ENCODE data around the gene MCL1.

Gene MCL1

DNA sequence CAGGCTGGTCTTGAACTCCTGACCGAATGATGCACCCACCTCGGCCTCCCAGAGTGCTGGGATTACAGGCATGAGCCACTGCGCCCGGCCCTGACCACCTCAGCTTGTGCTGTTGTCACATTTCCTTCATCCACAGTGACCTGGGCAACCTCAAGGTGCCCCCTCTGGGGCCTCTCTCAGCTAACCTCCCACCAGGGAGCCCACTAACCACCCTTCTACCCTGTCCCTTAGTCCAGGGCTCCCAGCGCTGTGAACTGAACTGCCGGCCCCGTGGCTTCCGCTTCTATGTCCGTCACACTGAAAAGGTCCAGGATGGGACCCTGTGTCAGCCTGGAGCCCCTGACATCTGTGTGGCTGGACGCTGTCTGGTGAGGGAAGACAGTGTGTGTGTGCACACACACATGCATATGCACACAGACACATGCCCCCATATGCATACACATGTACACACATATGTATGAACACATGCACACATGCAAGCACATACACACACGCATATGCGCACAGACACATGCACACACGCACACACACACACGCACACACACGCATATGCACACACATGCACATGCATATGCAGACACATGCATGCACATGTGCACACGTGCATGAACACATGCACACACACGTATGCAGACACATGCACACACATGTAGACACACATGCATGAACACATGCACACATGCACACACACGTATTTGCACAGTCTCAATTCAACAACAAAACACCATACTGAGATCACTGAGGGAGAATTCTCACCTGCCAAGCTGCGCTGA is 24.0 kb downstream of the MCL1 start:
- no peak for DNase-seq

DNA sequence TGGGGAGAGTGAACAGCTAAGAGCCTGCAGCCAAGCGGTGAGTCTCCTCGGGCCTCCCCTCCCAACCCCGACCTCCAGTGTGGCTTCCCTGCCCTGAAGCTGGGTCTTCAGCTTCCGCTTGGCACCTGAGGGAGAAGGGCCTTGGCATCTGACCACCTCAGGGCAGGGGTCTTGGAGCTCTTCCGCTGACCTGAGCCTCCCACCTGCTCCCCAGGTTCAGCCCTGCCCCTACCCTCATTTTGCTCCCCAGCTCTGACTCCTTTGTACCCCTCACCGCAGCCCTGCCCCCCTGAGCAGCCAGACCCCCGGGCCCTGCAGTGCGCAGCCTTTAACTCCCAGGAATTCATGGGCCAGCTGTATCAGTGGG is 25.3 kb downstream of the MCL1 start:
- DNase-seq, result no peak

DNA sequence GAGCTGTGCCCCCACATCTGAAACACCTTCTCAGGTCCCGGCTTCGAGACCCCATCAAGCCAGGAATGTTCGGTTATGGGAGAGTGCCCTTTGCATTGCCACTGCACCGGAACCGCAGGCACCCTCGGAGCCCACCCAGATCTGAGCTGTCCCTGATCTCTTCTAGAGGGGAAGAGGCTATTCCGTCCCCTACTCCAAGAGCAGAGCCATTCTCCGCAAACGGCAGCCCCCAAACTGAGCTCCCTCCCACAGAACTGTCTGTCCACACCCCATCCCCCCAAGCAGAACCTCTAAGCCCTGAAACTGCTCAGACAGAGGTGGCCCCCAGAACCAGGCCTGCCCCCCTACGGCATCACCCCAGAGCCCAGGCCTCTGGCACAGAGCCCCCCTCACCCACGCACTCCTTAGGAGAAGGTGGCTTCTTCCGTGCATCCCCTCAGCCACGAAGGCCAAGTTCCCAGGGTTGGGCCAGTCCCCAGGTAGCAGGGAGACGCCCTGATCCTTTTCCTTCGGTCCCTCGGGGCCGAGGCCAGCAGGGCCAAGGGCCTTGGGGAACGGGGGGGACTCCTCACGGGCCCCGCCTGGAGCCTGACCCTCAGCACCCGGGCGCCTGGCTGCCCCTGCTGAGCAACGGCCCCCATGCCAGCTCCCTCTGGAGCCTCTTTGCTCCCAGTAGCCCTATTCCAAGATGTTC is 25.9 kb downstream of the MCL1 start:
- no peak for DNase-seq

DNA sequence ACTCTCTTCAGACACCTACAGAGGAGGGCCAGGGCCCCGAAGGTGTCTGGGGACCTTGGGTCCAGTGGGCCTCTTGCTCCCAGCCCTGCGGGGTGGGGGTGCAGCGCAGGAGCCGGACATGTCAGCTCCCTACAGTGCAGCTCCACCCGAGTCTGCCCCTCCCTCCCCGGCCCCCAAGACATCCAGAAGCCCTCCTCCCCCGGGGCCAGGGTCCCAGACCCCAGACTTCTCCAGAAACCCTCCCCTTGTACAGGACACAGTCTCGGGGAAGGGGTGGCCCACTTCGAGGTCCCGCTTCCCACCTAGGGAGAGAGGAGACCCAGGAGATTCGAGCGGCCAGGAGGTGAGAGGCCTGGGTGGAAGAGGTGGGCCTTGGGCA is 26.5 kb downstream of the MCL1 start:
- no peak for DNase-seq

DNA sequence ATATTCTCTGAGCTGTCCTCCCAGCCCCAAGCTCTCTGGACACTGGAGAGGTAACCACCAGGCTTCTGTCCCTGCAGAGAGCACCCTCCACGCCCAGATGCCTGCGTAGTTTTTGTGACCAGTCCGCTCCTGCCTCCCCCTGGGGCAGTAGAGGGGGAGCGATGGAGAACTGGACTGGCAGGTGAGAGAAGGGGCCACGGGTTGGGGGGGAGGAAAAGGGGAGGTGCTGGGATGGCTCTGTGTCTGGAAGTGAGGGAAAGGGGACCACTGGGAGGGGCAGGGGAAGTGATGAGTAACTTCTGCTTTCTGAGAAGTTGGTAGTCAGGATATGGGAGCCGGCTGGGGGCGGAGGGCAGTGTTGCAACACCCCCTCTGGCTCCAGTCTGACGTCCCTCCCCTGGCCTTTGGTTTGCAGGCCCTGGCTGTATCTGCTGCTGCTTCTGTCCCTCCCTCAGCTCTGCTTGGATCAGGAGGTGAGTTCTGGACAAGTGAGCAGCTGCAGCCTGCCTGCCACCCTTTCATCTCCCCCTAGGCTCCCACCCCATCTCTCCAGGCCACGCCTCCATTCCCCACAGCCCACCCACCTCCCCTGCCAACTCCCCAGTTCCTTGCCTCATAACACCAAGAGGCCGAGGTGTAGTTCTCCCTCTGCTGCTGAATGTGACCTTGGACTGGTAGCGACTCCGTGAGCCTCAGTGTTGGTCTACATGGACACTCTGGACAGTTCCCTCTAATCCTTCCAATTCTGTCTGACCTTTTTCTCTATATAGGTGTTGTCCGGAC is 27.1 kb downstream of the MCL1 start:
- DNase-seq, result no peak

DNA sequence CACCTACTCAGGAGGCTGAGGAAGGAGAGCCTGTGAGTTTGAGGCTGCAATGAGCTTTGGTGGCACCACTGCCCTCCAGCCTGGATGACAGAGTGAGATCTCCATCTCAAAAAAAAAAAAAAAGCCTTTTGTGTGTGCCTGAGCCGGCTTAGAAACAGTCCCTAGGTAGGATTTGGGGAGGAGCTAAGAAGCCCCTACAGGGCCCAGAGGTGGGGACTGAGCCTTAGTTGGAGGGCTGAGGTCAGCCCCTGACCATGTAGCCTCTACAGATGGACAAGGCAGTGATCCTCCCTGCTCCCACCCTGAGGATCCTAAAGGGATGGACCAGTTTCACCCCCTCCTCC is 27.7 kb downstream of the MCL1 start:
- DNase-seq, result no peak

DNA sequence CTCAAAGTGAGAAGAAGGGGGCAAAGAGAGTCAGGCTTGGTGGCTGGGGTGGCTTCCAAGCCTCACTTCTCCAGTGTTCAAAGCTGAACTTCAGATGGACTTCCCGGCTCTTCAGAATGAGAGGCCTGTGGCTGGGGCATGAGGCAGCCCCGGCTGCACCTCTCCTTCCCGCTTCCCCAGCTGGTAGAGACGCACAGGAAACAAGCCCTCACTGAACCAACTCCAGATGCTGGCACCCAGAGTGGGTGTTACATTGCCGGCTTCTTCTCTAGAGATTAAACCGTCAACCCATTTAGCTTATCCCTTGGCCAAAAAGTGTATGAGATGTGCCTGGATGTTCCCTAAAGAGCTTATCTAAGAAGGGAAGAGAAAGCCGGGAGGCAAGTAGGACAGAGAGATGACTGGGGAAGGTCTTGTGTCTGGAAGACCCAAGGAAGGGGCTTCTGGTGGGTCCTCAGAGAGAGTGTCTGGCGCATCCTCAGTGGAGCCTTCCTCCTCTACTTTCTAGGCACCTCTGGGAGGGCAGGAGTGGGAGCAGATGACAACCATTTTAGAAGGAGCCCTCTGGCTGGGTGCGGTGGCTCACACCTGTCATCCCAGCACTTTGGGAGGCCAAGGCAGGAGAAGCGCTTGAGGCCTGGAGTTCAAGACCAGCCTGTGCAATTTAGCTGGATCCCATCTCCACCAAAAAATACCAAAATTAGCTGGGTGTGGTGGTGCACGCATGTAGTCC is 28.2 kb downstream of the MCL1 start:
- no peak for DNase-seq

DNA sequence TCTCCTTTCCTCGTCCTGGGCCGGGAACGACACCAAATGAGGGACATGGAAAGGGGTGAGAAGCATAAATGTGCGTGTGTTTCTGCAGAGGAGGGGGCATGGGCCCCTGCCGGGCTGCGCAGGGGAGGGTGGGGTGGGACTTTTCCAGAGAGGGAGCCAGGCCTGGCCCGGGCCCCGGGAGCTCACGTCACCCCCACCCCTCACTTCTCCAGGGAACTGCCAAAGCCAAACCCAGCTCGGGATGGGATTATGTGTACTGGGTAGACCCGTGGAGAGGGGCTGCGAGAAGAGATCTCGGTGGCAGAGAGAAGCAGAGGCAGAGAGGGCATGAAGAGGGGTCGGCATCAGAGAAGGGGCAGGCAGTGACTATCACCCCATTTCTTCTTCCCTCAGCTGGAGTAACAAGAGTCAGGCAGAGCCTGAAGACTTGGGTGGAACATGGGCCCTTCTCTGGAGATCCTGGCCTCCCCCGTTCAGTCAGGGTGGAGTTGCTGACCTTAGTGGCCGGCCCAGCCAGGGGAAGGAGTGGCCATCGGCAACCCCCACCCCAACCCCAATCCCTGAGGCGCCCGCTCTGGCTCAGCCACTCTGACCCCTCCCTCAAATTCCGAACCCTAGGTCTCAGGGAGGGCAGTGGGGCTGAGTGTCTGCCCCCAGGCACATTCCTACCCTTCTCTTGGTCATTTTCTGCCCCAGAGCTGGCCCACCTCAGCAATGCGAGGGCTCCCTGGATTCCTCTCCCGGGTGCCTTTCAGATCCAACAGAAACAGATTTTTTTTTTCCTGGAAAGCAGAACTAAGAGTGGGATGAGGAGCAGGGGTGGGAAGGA is 29.0 kb downstream of the MCL1 start:
- DNase-seq, result no peak

DNA sequence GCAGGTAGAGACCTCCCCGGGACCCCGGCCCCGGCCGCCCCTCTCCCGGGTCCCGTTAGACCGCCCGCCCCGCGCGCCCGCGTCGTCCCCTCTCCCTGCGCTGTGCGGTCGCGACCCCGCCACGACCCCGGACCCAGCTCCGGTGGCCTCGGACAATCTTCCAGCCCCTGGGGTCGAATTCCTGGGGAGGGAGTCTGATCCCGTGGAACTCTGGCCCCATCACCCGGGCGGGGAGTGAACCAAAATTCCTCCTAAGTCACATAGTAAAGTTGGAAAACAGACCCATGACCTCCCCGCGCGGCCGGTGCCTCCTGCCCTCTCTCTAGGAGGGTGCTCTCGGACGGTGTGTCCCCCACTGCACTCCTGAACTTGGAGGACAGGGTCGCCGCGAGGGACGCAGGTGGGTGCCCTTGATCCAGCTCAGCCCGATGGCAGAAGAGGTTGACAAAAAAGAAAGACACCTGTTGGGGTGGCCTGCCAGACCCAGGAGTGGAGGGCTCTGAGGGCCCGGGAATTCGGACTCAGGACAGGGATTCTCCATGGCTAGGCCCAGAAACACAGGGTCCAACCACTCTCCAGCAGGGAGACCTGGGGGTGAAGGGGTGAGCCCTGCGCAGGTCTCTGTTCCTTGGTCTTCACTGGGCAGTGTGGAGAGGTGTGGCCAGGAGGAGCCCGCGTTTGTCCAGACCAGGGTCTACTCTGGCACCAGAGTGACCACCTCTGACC is 29.8 kb downstream of the MCL1 start:
- DNase-seq, result no peak

DNA sequence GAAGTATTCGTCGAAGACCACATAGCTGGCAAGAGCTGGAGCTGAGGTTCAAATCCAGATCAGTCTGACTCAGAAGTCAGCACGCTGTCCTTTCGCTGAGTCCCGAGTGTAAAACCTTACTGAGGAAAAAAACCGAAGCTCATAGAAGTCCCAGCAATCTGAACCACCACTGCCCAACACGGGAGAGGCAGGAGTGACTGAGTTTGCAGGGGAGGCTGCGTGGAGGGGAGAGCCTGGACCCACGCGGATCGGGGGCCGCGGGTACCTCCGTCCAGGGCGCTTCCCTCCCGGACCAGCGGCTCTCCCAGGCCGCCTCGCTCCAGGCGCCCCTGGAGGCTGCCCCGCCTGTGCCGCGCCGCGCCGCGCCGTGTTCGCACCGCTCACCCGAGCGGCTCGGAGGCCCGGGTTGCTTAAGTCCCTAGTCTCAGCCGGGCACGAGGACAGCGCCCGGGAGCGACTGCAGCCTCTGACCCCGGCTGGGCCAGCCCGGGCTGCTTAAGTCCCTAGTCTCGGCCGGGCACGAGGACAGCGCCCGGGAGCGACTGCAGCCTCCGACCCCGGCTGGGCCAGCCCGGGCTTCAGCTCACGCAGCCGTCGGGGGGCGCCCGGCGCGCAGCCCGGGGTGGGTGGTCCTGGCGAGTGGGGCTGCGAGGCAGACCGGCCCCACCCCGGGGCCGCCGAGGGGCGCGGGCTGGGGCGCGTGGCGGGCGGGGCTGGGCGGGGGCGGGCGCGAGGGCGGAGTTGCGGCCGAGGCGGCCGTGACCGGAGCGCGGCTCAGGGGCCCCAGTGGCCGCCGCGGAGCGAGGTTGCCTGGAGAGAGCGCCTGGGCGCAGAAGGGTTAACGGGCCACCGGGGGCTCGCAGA is 30.5 kb downstream of the MCL1 start, which contains the start of gene ADAMTSL4:
TSS of gene ADAMTSL4 (plus strand) at position 777 of the 864 bp plus-strand sequence. CDS start 2,881 bp downstream, outside the sequence.
- no peak for DNase-seq

DNA sequence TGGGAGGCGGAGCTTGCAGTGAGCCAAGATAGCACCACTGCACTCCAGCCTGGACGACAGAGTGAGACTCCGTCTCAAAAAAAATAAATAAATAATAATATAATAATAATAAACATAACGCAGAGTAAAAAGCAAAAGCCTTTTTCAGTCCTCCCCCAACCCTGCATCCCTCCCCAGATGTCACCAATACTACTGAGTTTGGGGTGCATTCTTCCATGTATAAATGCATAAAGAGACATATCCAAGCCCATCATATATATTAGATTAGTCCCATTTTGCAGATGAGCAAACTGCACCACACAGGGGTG is 31.1 kb downstream of the MCL1 start:
- no peak for DNase-seq

DNA sequence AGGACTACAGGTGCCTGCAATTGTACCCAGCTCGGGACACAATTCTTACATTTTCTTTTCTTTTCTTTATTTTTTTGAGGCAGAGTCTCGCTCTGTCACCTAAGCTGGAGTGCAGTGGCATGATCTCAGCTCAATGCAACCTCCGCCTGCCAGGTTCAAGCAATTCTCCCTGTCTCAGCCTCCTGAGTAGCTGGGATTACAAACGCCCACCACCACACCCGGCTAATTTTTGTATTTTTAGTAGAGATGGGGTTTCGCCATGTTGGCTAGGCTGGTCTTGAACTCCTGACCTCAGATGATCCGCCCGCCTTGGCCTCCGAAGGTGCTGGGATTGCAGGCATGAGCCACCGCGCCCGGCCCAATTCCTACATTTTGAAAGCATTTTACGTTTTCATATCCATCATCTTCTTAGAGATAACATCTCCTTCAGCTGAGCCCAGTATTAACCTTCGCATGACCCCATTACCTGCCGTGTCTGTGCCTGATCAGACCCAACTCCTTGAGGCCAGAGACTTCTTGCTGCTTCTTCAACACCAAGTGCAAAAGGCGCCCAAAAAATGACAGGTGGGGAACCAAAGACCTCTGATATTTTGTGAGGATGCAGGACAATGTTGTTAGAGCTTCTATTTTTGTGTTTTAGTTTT is 33.0 kb downstream of the MCL1 start:
- DNase-seq, result no peak

DNA sequence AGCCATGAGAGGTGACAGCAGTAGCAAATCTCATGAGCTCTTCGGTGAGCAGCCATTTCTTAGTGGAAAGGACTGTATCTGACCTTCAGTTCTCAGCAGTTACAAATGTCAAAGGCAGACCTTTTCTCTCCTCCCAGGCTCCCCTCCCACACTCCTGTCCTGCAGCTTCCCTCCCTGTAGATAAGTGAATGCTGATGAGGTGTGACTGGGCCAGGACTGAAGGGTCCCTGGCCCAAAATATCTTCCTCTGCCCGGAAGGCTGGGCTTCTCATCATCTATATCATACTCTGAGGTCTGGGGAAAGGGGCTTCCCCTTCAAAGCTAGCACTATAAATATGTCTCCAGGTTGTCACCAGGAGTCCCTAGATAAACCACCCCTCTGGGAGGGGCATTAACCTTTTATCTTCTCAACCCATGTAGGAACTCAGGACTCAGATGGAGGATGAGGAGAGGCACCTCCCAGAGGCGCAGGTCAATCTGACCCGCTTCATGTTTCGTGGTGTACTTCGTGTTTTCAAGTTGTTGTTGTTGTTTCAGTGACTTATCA is 33.9 kb downstream of the MCL1 start:
- no peak for DNase-seq

DNA sequence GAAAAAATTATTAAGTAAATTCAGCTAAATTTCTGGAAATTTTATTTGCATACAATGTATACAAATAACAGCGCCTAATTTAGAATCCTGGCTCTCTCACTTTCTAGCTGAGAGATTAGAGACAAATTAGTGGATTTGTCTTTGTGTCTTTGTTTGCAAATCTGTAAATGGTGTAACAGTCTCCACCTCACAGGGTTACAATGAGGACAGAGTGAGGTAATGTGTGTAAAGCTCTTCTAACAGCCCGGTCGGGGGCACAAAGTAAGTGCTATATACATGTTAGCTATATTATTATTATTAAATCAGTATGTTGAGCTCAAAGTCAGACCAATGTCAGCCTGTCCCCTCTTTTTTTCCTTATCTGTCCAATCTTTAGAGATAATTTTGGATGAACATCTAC is 35.2 kb downstream of the MCL1 start:
- DNase-seq, result no peak

DNA sequence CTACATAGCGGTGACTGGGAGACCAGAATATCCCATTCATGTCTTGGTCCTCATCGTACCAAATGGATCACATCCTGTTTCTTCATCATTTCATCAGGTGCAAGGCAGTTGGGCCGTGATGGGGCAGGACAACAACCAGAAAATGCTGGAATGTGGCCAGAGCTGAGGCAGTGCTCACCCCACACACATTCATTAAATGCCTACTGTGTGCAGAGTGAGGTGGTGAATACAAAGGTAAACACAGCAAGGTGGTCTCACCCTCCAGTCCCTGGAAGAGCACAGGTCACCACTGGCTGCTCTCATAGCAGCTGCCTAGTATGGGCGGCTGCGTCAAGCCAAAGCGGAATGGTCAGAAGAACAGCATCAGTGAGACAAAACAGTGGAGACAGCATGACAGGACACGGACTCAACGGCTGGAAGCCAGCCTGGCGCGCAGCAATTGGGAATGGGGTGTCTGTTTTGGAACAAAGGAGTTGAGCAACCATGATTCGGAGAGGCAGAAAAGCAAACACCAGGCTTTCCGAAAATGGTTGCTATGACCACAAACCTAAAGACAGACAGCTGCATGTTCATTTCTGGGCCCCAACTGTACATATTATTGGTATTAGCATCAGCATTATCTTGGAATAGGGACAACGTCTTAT is 35.8 kb downstream of the MCL1 start:
- no peak for DNase-seq

DNA sequence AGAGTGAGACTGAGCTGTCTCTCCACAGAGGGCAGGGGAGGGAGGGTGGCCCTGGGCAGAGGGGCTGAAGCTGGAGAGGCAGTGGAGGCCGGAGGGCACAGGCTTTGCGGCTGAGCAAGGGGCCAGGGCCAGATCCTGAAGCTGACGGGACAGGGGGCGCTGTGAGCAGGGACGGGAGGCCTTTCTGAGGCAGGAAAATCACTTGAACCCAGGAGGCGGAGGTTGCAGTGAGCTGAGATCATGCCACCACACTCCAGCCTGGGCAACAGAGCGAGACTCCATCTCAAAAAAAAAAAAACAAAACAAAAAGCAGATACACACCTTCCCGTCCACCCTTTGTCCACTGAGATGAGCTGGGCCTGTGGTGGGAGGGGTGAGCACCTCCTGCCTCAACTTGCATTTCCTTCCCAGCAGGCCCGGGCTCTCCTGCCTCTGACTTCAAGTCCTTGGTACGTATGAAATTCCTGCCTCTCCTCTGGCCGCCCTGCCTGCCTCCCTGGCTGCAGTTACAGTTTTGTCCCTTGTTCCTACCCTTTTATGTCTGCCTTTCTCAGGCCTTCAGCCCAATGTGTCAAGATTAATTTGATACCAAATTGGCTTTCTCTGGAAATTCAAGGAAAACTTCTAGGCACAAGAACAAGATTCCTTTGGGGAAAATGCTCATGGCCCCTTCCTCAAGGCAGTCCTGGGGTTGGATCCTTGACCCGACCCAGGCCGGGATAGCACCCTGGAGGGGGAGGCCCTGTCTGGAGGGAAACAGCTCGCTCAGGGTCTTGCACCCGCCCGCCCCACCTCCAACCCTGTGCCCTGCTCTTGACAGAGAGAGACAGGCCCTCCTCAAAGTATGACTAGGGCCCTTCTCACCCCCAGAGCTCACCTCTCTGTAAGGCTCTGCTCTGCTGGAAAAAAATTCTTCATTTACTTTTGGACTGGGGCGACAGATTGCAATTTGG is 41.4 kb downstream of the MCL1 start:
- no peak for DNase-seq

DNA sequence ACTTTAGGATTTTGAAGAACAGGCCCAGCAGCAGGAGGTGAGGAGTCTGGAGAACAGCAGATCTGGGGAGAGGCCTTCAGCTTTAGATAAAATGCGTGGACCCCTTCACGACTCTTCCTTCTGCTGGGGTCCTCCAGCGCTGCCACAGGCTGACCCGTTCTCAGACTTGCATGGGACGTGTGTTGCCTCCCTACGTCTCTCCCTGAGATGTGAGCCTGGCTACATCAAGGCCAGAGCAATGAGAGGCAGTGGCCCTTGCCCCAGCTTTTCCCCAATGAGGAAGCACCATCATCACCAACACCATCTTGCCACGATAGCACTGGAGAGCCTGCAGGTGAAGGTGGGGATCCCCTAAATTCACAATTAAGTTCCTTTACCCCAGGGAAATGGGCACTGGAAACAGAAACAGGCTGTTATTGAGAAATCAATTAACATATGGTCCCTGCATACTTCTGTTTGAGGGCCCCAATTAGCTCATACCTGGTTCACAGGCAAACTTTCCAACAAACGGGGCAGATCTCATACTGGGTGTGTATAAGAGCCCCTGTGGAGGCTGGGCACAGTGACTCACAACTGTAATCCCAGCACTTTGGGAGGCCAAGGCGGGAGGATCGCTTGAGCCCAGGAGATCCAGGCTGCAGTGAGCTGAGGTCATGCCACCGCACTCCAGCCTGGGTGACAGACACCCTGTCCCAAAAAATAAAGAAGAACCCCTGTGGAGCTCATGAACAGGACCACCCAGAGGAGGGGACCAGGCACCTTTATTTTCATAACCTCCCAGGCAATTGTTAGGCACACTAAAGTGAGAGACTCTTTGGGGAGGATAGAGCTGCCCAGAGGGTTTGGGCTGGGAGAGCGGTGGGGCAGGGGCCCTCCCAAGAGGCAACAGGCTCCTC is 42.3 kb downstream of the MCL1 start:
- no peak for DNase-seq

Data from activated effector memory CD4-positive, alpha-beta T cell treated with Interleukin-2 at 50 U/mL for 16 hours (primary cell).